Thoracic aorta (tissue), 2 donors: ENCODE data around the gene FAM53B. TPM values are rescaled to one million over a fixed set of nuclear protein-coding genes. Genes with fewer than 3 reads are reported as not detected.

Experiments
- ATAC-seq: fragments of 150-250 bp; one replicate; pipeline ENCODE4 v1.8.0; 2017; ENCODE audit warnings: low read depth; ENCODE audit not compliant: insufficient number of reproducible peaks, low FRiP score
- DNase-seq: peaks from one replicate; pipeline ENCODE4 v3.0.0-alpha.2; 2020; ENCODE audit warnings: low spot score
- H3K27ac ChIP-seq, 2 donors: fragments of 200-600 bp; sonication (generic); 1 replicate in 1 of 2; 2 replicates in 1 of 2; pipeline ENCODE4 v1.5.1; 2016; ENCODE audit warnings: mild to moderate bottlenecking in 2 of 2, moderate library complexity in 2 of 2
- H3K27me3 ChIP-seq: fragments of 200-600 bp; sonication (generic); replicated peaks from 2 replicates; pipeline ENCODE4 v1.6.0; 2016; ENCODE audit warnings: mild to moderate bottlenecking; ENCODE audit not compliant: insufficient read depth
- H3K36me3 ChIP-seq: fragments of 200-600 bp; sonication (generic); one replicate; pipeline ENCODE4 v1.5.1; 2016
- H3K4me1 ChIP-seq, 2 donors: fragments of 200-600 bp; sonication (generic); 1 replicate in 1 of 2; 2 replicates in 1 of 2; pipeline versions ENCODE4 v1.5.1 to v1.6.0; 2016; ENCODE audit warnings: low read depth in 2 of 2, mild to moderate bottlenecking in 1 of 2; ENCODE audit not compliant: control insufficient read depth in 1 of 2
- H3K4me3 ChIP-seq: fragments of 200-600 bp; sonication (generic); 2 replicates; pipeline ENCODE4 v1.5.1; 2016; ENCODE audit warnings: mild to moderate bottlenecking
- H3K9me3 ChIP-seq: fragments of 200-600 bp; sonication (generic); 2 replicates; pipeline ENCODE4 v1.5.1; 2016
- total RNA-seq, 2 donors: library from RNA; depleted of rRNA; stranded (reverse); fragments of >200 nt; gene quantifications; one replicate each; pipeline versions ENCODE4 v1.1.0 to v1.2.3, GENCODE V29; 2016
- TF ChIP-seq, protein P1 (sequence below): fragments of 200-600 bp; sonication (generic); IDR thresholded peaks from one replicate; pipeline ENCODE4 v1.5.1; 2019; ENCODE audit warnings: antibody characterized with exemption

FAM53B gene
- total RNA-seq, 2 donors from 2014 or later: 26.6 to 49.5 TPM

- H3K9me3 ChIP-seq: no peaks in the 10 kb centered on the region
- TF ChIP-seq, protein P1, sequence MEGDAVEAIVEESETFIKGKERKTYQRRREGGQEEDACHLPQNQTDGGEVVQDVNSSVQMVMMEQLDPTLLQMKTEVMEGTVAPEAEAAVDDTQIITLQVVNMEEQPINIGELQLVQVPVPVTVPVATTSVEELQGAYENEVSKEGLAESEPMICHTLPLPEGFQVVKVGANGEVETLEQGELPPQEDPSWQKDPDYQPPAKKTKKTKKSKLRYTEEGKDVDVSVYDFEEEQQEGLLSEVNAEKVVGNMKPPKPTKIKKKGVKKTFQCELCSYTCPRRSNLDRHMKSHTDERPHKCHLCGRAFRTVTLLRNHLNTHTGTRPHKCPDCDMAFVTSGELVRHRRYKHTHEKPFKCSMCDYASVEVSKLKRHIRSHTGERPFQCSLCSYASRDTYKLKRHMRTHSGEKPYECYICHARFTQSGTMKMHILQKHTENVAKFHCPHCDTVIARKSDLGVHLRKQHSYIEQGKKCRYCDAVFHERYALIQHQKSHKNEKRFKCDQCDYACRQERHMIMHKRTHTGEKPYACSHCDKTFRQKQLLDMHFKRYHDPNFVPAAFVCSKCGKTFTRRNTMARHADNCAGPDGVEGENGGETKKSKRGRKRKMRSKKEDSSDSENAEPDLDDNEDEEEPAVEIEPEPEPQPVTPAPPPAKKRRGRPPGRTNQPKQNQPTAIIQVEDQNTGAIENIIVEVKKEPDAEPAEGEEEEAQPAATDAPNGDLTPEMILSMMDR: no peak
- no peak for ATAC-seq
- H3K4me3 ChIP-seq: no peak overlapping the region
- no peaks in the 10 kb centered on the region for H3K36me3 ChIP-seq
- H3K27ac ChIP-seq: no peak overlapping the region
- H3K4me1 ChIP-seq: peaks cover 0 to 12% of the 10 kb centered on the region in 2 donors
- no peak for DNase-seq
- no peaks in the 10 kb centered on the region for H3K27me3 ChIP-seq
Observed at GRCh38 chr10:124668517-124669051, 75.6 kb downstream of the FAM53B start.

DNA sequence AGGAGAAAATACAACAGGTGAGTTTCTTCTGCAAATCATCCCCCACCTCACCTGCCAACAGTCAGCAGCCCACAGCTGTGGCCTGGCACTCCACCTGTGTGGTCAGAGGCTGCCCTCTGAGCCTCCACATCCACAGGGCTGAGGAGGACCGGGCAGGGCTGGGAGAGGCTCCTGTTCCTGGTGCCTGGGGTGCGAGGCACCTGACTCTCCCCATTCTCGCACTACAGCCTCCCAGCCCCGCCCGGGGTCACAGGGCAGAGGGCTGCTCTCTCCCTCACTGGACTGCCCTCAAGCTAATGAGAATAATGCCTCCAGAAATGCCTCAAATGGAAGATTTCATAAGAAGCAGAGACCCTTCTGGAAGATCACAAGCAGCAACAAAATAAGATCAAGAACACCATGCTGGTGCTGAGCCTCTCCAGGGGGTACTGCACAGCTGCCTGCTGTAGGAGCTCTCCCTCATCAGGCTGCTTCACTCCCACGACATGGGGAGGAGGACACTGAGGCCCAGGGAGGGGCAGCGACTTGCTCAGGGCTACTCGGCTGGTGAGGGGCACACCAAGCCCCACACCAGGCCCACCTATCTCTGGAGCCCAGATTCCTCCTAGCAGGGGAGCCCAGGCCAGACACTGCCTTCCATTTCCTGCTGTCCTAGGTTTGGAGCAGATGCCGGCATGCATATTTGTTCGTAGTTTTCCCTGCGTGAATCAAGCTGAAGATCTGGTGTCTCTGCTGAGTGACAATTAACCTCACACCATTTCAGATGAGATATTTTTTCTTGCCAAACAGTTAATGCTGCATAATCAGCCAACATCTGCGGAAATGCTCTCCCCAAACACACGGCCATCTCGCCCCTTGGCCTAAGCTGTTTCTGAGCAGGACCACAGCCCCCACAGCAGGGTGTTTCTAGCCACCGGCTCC lies 76.5 kb downstream of the FAM53B start:
- H3K36me3 ChIP-seq: no peaks in the 10 kb centered on the region
- ATAC-seq (no peak), DNase-seq (no peak)
- H3K4me1 ChIP-seq: peaks cover 0 to 12% of the 10 kb centered on the region in 2 donors
- H3K4me3 ChIP-seq: no peak overlapping the region
- H3K27ac ChIP-seq: no peak overlapping the region
- TF ChIP-seq, protein P1: no peak
- H3K9me3 ChIP-seq: no peaks in the 10 kb centered on the region
- no peaks in the 10 kb centered on the region for H3K27me3 ChIP-seq

DNA sequence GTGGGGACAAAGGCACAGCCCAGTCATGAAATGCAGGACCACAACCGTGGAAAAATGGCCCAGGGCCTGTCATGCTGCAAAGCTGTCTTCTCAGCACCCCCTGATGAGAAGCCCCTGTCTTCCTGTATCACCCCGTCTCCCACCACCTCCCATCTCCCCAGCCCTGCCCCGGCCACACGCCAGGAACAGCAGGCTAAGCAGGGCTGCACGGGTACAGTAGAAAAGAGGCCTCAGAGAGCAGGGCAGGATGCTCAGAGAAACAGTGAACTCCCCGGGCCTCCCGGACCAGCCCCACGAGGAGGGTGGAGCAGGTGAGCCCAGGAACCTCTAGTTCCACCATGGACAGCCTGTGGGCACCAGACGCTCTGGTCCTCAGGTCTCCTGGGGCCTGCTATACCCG lies 77.7 kb downstream of the FAM53B start:
- Histone ChIP-seq H3K4me1 (peaks cover 0 to 12% of the 10 kb centered on the region in 2 donors), H3K4me3 (no peak overlapping the region), H3K27me3 (no peaks in the 10 kb centered on the region), H3K36me3 (no peaks in the 10 kb centered on the region), H3K27ac (no peak overlapping the region), H3K9me3 (no peaks in the 10 kb centered on the region)
- TF ChIP-seq, protein P1: no peak
- DNase-seq (no peak), ATAC-seq (no peak)

GRCh38 chr10:124665980-124666379 lies 78.2 kb downstream of the FAM53B start:
- Histone ChIP-seq H3K27ac (no peak overlapping the region), H3K27me3 (no peaks in the 10 kb centered on the region), H3K4me1 (peaks cover 0 to 12% of the 10 kb centered on the region in 2 donors), H3K4me3 (no peak overlapping the region), H3K36me3 (no peaks in the 10 kb centered on the region), H3K9me3 (no peaks in the 10 kb centered on the region)
- TF ChIP-seq, protein P1: no peak
- DNase-seq (no peak), ATAC-seq (no peak)

- Histone ChIP-seq H3K27ac (no peak overlapping the region), H3K4me3 (no peak overlapping the region), H3K4me1 (peaks cover 0 to 16% of the 10 kb centered on the region in 2 donors), H3K36me3 (no peaks in the 10 kb centered on the region), H3K9me3 (no peaks in the 10 kb centered on the region), H3K27me3 (no peaks in the 10 kb centered on the region)
- TF ChIP-seq, protein P1: no peak
- DNase-seq: no peak
- no peak for ATAC-seq
Observed at GRCh38 chr10:124665558-124665957, 78.6 kb downstream of the FAM53B start.
